Caco-2 (cell line): ENCODE data around the gene CLDN19. TPM values are rescaled to one million over a fixed set of nuclear protein-coding genes. Genes with fewer than 3 reads are reported as not detected.
A peak's percentile ranks its signal among the peaks of the same experiment; 100 is the strongest.

Source experiments
- BruUV-seq: library from RNA; stranded (reverse); fragments of 400-500 nt; replicated peaks from 2 replicates; lab custom pipeline; 2021; lab: Mats Ljungman, UMichigan
- CTCF ChIA-PET: fragments of 300-600 bp; sonication (Branson Sonifier 250); formaldehyde crosslinking; loops from one replicate; lab custom pipeline; 2022; ENCODE audit warnings: antibody characterized with exemption; lab: Charles Lee
- POLR2A ChIA-PET: fragments of 300-600 bp; sonication (Branson Sonifier 250); formaldehyde crosslinking; loops from one replicate; lab custom pipeline; 2022; ENCODE audit warnings: antibody characterized with exemption; lab: Charles Lee
- DNase-seq, 2 experiments: peaks; one replicate each; pipeline versions ENCODE4 v3.0.0 to v3.0.0-alpha.2; 2020 to 2022
- H3K27me3 ChIP-seq: replicated peaks from 2 replicates; pipeline ENCODE4 v1.6.0; 2011; ENCODE audit warnings: low read length; ENCODE audit not compliant: control insufficient read depth, insufficient read depth
- H3K36me3 ChIP-seq: 2 replicates; pipeline ENCODE4 v1.5.1; 2011; ENCODE audit warnings: low read length; ENCODE audit not compliant: control insufficient read depth, insufficient read depth
- H3K4me1 ChIP-seq: fragments of 250-450 bp; sonication (Bioruptor Pico); 2 replicates; pipeline ENCODE4 v1.5.1; 2020; ENCODE audit warnings: mild to moderate bottlenecking
- H3K4me3 ChIP-seq: 2 replicates; pipeline ENCODE4 v1.5.1; 2011; ENCODE audit warnings: low read depth, mild to moderate bottlenecking, control low read depth, low read length
- H3K9me3 ChIP-seq: fragments of 250-450 bp; sonication (Bioruptor Pico); 2 replicates; pipeline ENCODE4 v1.5.1; 2020; ENCODE audit warnings: mild to moderate bottlenecking, moderate library complexity
- H3K27ac Mint-ChIP-seq: one replicate; pipeline ENCODE4 v1.8.0; 2022; ENCODE audit warnings: mixed read lengths; ENCODE audit not compliant: unreplicated experiment
- H3K27me3 Mint-ChIP-seq: one replicate; pipeline ENCODE4 v1.8.0; 2022; ENCODE audit warnings: mixed read lengths; ENCODE audit not compliant: insufficient read depth, unreplicated experiment
- H3K36me3 Mint-ChIP-seq: one replicate; pipeline ENCODE4 v1.8.0; 2022; ENCODE audit warnings: mild to moderate bottlenecking, mixed read lengths; ENCODE audit not compliant: insufficient read depth, unreplicated experiment
- H3K4me1 Mint-ChIP-seq: one replicate; pipeline ENCODE4 v1.8.0; 2022; ENCODE audit warnings: low read depth, mixed read lengths; ENCODE audit not compliant: unreplicated experiment
- H3K4me3 Mint-ChIP-seq: one replicate; pipeline ENCODE4 v1.8.0; 2022; ENCODE audit warnings: mild to moderate bottlenecking, moderate library complexity, mixed read lengths; ENCODE audit not compliant: unreplicated experiment
- H3K9me3 Mint-ChIP-seq: one replicate; pipeline ENCODE4 v1.8.0; 2022; ENCODE audit warnings: mixed read lengths; ENCODE audit not compliant: unreplicated experiment
- CTCF ChIP-seq, 2 experiments: fragments of 200-600 bp in 1 of 2; IDR thresholded peaks; 1 replicate in 1 of 2; 2 replicates in 1 of 2; pipeline versions ENCODE4 v1.5.1 to v1.8.0; 2011 to 2022; ENCODE audit warnings: antibody characterized with exemption in 1 of 2, control low read depth in 1 of 2, inconsistent platforms in 1 of 2, low read depth in 1 of 2, low read length in 1 of 2, mild to moderate bottlenecking in 1 of 2, moderate library complexity in 1 of 2; ENCODE audit not compliant: insufficient read depth in 1 of 2, severe bottlenecking in 1 of 2, unreplicated experiment in 1 of 2
- intact Hi-C: fragments of 100-400 bp; cut with micrococcal nuclease; formaldehyde crosslinking; loops from one replicate; pipeline ENCODE4 v1.10.0; 2022; ENCODE audit not compliant: unreplicated experiment
- total RNA-seq: library from RNA; stranded (reverse); gene quantifications from 2 replicates; pipeline ENCODE4 v1.2.3, GENCODE V29; 2022

Gene CLDN19
- total RNA-seq, 1 experiment from 2014 or later: 4.0 TPM

GRCh38 chr1:42769811-42770210, 29.8 kb upstream of the CLDN19 start:
- no peaks in the 10 kb centered on the region for H3K9me3 ChIP-seq
- H3K27me3 ChIP-seq: no peaks in the 10 kb centered on the region
- Mint-ChIP-seq H3K9me3 (no peaks in the 10 kb centered on the region), H3K36me3 (peaks cover 13% of the 10 kb centered on the region), H3K4me3 (no peak overlapping the region), H3K27ac (no peak overlapping the region), H3K27me3 (no peaks in the 10 kb centered on the region), H3K4me1 (no peaks in the 10 kb centered on the region)
- peaks cover 9% of the 10 kb centered on the region for H3K4me1 ChIP-seq
- 0 out of 2 replicates have a peak, but pooled peaks cover 1% of the 10 kb centered on the region for H3K36me3 ChIP-seq
- no peak for DNase-seq
- TF ChIP-seq CTCF (IDR thresholded peaks at IDR 0.05; ENCODE audit: insufficient read depth in 1 of 2, low read depth in 1 of 2, low read length in 1 of 2, severe bottlenecking in 1 of 2, unreplicated experiment in 1 of 2): no peak
- intact Hi-C loops: no loop called here
- ChIA-PET POLR2A (no interaction called here), CTCF (no interaction called here)
- BruUV-seq: no TSS peak
- H3K4me3 ChIP-seq: no peak overlapping the region

- no peaks in the 10 kb centered on the region for H3K9me3 Mint-ChIP-seq
- no peak overlapping the region for H3K4me3 Mint-ChIP-seq
- intact Hi-C loops: no loop called here
- Histone ChIP-seq H3K27me3 (no peaks in the 10 kb centered on the region), H3K4me1 (peaks cover 13% of the 10 kb centered on the region), H3K4me3 (peak overlapping the region; percentile 90), H3K9me3 (no peaks in the 10 kb centered on the region), H3K36me3 (no peaks in the 10 kb centered on the region)
- no peak for DNase-seq
- CTCF ChIA-PET: no interaction called here
- H3K36me3 Mint-ChIP-seq: peaks cover 13% of the 10 kb centered on the region
- no peaks in the 10 kb centered on the region for H3K4me1 Mint-ChIP-seq
- POLR2A ChIA-PET: no interaction called here
- H3K27ac Mint-ChIP-seq: no peak overlapping the region
- BruUV-seq: TSS peak; percentile 62
- no peak for TF ChIP-seq CTCF (IDR thresholded peaks at IDR 0.05; ENCODE audit: insufficient read depth in 1 of 2, low read depth in 1 of 2, low read length in 1 of 2, severe bottlenecking in 1 of 2, unreplicated experiment in 1 of 2)
- H3K27me3 Mint-ChIP-seq: no peaks in the 10 kb centered on the region
Measured at GRCh38 chr1:42768172-42768571, 28.1 kb upstream of the CLDN19 start.

GRCh38 chr1:42767510-42768000, 27.5 kb upstream of the CLDN19 start:
- Mint-ChIP-seq H3K9me3 (no peaks in the 10 kb centered on the region), H3K27ac (peak overlapping the region; percentile 80), H3K36me3 (peaks cover 13% of the 10 kb centered on the region), H3K4me3 (no peak overlapping the region), H3K4me1 (no peaks in the 10 kb centered on the region), H3K27me3 (no peaks in the 10 kb centered on the region)
- H3K4me1 ChIP-seq: peaks cover 13% of the 10 kb centered on the region
- intact Hi-C loops: no loop called here
- no peak for TF ChIP-seq CTCF (IDR thresholded peaks at IDR 0.05; ENCODE audit: insufficient read depth in 1 of 2, low read depth in 1 of 2, low read length in 1 of 2, severe bottlenecking in 1 of 2, unreplicated experiment in 1 of 2)
- H3K36me3 ChIP-seq: no peaks in the 10 kb centered on the region
- CTCF ChIA-PET: interaction anchor here (0.9 to 2.1 kb wide), 6 partner anchors 11 to 306 kb away, joined by 3 to 19 read pairs (median 6); partner anchors contain the start of gene ZNF691
- H3K27me3 ChIP-seq: no peaks in the 10 kb centered on the region
- peak overlapping the region; percentile 90 for H3K4me3 ChIP-seq
- DNase-seq: no peak
- BruUV-seq: no TSS peak
- no peaks in the 10 kb centered on the region for H3K9me3 ChIP-seq
- POLR2A ChIA-PET: interaction anchor here (0.5 to 1.5 kb wide), 7 partner anchors 10 to 434 kb away, joined by 4 to 14 read pairs (median 6); partner anchors contain the start of genes CCDC30, PPIH, YBX1 and ZNF691
